NCI-H82 treated with DMSO at 0.1 percent for 48 hours (cell line): ENCODE data around the gene ENPP5.

Source experiments
- DNase-seq: peaks from one replicate; lab custom pipeline; 2025; ENCODE audit not compliant: unreplicated experiment; lab: John Stamatoyannopoulos, UW

Gene ENPP5, protein sequence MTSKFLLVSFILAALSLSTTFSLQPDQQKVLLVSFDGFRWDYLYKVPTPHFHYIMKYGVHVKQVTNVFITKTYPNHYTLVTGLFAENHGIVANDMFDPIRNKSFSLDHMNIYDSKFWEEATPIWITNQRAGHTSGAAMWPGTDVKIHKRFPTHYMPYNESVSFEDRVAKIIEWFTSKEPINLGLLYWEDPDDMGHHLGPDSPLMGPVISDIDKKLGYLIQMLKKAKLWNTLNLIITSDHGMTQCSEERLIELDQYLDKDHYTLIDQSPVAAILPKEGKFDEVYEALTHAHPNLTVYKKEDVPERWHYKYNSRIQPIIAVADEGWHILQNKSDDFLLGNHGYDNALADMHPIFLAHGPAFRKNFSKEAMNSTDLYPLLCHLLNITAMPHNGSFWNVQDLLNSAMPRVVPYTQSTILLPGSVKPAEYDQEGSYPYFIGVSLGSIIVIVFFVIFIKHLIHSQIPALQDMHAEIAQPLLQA

DNA sequence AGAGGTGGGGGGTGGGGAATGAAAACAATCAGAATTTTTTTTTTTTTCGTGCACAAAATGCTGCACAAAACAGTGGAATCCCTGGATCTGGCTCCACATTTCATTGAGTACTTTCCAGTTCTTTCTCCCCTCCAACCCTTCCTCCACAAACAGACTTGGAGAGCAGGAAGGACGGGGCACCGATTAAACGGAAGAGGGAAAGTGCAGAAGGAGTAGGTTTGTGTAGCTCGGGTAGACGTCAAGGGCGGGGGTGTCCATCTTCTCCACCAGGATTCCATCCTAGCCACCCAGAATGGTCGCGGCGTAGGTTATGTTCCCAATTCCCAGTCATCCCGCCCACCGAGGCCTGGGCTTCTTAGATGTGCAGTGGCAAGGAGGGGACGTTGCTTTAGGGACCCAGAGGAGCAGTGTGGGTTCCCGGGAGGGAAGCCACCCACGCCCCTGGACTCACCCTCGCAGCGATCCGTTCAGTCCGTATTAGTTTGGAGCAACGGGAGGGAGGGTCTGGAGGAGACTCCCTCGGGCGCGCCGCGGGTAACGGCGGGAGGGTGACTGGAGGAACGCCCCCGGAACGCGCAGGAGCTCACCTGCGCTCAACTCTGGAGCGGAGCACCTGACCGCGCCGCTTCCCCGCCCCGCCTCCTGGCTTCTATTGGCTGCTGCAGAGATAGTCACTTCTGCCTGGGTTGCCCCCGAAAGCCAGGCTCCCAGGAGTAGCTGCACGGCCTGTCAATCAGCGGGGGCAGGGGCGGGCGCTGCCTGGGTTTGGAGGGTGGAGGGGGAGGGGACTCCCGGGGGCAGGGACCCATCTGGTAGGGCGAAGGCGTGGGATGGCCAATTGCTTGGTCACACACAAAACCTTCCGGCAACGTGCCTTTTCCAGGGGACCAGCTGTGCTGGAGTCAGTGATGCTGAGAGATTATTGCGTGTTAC lies at the start of gene ENPP5:
ENPP5 (minus strand) TSS at position 624 of the 933 bp plus-strand sequence. CDS start 2,718 bp downstream, outside the sequence.
- peak; percentile 29 for DNase-seq

DNA sequence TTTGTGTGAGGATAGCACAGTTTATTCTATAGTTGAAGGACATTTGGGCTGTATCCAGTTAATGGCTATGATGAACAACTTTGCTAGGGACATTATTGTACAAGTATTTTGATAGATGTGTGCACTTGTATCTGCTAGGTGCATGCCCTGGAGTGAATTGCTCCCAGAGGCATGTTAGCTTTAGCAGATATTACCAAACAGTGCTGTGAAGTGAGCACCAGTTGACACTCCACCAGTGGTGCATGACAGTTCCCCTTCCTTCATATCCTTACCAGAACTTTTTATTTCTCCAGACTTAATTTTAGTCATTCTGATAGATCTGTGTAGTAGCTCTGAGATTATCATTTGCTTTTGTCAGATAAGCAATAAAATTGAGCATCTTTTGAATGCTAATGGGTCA lies 48.9 kb upstream of the ENPP5 start:
- DNase-seq = no peak

DNA sequence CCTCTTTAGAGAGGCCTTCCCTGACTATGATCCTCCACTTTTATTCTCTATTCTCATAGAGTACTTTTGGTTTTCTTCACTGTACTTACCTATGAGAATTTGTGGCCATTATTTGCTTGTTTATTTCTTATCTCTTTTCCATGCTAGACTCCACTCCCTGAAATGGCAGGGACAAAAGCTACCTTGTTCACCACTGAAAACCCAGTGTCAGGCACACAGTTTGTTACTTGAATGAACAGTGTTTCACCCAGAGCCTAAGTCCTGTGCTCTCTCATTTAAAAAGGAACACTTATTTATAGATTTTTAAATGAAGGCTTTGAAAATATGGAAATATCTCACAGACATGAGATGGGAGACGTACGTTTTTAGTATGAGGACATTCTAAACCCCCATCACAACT lies 47.7 kb upstream of the ENPP5 start:
- no peak for DNase-seq

DNA sequence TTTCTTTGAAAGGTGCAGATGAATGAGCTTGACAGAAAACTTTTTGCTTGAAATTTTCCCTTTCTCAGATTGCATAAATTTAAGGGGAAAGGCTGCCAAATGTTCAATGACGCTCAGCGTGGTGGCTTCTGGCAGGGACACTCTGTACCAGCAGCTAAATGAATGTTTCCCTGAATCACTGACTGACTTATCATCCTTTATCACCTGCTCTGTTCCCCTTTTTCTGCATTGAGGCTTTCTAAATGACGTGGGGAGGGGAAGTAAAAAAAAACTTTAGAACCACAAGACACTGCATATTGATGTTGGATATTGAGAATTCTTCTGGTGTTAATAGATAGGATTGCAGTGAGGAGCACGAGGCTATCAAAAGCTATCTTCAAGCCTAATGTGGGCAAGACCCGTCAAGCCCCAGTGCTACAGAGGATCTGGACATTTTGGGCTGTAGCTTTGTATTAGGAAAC lies 46.9 kb upstream of the ENPP5 start:
- no peak for DNase-seq

DNA sequence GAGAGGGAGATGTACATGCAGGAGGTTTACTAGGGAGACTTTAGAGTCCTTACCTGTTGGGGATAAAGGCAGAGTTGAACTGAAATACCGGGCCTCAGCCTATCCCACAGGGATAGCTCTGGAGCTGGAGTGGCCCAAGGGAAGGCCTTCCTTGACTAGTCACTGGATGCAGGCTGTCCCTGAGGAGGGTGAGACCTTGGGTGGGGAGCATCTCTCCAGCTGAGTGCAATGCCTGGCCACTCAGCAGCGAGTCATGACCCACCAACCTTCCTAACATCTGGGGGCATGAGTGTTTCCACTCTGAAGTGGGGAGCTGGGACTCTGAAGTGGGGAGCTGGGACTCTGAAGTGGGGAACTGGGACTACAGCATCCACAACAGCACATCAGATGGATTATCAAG lies 46.1 kb upstream of the ENPP5 start:
- no peak for DNase-seq

DNA sequence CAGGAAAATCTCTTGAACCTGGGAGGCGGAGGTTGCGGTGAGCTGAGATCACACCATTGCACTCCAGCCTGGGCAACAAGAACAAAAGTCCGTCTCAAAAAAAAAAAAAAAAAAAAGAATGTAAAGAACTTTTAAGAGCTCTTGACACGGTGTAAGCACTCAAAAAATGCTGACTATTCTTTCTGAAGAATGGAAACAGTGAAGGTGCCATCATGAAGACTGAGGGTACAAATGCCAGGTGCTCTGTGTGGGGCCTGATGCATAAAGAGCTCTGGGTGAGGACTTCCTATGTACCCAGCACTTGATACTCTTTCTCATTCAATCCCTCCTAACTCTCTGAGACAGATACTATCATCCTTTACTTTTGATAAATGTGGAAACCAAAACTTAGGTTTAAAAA lies 45.0 kb upstream of the ENPP5 start:
- DNase-seq = no peak

DNA sequence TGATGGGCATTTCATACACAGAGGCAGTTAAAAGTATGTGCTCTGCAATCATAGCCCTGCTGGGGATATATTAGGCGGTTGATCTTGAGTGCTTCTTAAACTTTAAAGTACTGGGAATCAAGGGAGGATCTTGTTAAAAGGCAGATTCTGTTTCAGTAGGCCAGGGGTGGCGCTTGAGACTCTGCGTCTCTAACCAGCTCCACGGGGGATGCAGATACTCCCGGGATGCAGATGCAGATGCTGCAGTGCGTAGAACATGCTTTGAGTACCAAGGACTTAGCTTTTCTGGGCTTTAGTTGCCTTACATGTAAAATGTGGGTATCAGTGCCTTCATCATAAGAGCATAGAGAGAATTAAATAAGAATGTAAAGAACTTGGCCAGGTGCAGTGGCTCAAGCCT lies 44.4 kb upstream of the ENPP5 start:
- DNase-seq = no peak

DNA sequence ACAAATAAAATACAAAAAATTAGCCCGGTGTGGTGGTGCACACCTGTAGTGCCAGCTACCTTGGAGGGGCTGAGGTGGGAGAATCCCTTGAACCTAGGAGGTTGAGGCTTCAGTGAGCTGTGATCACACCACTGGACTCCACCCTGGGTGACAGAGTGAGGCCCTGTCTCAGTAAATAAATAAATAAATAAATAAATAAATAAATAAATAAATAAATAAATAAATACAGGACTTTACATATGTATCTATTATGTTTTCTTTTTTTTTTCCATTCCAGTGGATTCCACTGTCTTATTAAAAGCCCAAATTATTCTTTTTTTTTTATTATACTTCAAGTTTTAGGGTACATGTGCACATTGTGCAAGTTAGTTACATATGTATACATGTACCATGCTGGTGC lies 41.1 kb upstream of the ENPP5 start:
- no peak for DNase-seq

DNA sequence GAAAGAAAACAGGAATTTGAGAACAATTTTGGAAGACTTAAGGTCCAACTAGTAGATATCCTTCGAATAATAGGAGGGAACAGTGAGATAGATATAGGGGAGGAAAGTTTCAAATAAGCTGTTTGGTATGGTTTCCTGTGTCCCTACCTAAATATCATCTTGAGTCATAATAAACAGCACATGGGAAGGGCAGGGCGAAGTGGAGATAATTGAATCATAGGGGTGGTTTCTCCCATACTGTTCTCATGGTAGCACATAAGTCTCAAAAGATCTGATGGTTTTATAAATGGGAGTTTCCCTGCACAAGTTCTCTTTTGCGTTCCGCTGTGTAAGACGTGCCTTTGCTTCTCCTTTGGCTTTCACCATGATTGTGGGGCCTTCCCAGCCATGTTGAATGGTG lies 39.5 kb upstream of the ENPP5 start:
- no peak for DNase-seq

DNA sequence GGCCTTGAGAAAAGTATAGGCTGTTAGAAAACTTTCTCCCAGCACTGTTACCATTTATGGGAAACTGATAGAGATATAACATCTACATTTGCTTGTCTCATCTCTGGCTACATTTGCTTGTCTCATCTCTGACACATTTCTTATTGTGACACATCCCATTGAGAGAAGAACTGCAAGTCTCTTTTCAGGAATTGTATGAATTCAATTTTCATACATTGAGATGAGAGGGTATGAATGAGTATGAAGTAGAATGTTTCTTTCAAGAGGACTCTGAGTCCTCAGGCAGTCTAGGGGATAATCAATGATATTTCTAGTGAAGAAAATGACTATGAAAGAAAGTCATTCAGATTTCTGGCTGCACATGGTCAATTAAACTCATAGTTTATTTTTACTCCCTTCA lies 37.5 kb upstream of the ENPP5 start:
- no peak for DNase-seq

DNA sequence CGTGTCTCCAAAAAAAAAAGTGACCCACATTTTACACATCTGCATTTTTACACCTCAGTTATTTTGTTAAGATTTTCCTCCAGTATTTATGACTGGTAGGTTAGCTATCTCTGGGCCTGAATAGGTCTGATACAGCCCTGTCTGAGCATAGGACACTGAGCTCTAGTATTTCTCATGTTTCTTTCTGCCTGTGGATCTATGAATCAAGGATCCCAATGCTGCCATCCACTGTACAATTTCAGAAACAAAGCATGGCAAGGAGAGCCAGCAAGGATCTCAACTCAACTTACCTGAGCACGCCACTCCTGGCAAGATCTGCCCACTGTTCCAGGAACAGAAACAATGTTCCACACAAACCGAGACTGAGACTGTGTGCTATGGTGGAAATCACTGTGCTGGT lies 36.4 kb upstream of the ENPP5 start:
- no peak for DNase-seq

DNA sequence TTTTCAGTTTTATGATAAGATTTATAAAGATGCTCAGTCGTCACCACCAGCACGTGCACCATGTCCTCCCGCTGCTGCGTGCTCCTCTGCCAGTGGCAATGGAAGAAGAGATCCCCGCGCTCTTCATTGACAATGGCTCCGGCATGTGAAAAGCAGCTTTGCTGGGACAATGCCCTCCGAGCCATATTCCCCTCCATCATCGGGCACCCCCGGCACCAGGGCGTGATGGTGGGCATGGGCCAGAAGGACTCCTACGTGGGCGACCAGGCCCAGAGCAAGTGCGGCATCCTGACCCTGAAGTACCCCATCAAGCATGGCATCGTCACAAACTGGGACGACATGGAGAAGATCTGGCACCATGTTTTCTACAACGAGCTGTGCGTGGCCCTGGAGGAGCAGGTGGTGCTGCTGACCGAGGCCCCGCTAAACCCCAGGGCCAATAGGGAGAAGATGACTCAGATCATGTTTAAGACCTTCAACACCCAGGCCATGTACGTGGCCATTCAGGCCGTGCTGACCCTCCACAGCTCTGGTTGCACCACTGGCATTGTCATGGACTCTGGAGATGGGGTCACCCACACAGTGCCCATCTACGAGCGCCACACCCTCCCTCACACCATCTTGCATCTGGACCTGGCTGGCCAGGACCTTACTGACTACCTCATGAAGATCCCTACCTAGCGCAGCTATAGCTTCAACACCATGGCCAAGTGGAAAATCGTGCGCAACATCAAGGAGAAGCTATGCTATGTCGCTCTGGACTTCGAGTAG lies 34.3 kb upstream of the ENPP5 start:
- no peak for DNase-seq

DNA sequence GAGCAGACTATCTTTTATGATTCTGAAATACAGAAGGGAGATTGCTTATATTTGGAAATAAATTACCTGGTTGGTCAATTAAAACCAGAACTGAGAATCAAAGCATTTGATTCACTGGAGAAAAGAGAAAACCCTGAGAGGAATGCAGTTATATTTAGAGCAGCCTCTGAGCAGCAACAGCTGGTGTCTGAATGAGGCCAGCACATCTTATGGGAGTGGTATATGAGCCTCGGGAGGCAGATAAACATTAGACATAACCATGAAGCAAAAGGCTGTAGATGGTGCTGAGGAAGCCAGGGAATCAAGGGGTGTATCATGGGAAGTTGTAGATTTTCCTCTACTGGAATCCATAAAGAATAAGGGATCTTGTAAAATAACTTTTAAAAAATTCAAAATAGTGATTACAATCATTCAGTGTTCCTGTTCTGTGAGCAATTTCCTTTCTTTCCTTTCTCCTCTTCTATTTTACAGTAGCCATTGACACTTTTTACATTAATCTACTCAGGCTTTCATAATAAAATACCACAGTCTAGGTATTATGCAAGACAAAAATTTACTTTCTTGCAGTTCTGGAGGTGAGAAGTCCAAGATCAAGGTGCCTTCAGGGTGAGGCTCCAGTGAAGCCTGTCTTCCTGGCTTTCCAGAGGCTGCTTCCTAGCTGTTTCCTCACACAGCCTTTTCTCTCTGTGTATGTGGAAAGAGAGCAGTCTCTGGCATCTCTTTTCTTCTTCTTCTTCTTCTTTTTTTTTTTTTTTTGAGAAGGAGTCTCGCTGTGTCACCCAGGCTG lies 32.8 kb upstream of the ENPP5 start:
- no peak for DNase-seq

DNA sequence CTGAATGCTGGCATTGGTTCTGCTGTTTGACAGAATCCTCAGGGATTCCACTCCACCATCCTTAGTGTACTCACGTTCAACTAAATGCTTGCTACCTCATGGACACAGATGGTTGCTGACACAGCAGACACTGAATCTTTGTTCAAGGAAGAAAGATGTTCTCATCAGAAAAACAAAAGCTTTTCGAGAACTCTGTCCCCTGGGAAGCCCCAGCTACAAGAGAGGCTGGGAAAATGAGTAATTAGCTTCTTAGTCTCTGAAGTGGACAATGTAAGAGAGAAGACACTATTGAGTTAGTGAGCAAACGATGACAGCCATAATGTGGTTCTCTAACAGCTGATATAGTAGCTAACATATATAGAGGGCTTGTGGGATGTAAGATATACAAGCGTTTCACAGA lies 30.9 kb upstream of the ENPP5 start:
- DNase-seq = no peak

DNA sequence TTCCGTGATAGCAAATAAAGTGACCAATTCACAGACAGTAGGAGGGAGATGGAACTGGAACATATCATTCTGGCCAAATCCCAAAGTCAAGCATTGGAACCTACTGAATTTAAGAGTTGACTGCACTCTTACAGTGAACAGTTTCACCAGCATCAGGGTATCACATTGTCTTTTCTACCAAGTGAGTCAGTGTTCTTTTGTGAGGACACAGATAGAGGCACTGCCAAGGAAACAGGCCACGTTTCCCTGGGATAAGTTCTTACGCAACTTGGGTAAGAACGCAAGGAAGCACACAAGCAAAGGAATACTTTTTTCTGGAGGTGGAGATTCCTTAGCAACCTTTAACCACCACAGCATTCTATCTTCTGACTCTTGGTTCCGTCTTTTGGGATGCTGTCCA lies 28.6 kb upstream of the ENPP5 start:
- no peak for DNase-seq

DNA sequence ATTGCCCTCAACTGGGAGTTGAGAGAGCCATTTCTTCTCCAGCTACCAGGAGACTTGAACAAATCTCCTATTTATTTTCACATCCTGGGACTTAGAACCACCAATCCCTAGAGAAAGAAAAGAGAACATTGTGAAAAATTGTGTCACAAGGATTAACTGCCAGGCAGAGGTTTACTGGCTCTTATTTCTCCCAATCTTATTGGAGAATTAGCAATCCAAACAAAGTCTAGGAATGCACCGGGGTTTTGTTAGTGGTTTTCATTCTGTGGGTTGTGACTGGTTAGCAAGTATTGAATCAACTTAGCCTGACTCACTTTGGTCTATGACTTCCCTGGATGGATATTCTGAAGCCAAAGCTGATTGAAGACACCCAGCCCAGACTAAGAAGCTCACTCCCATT lies 21.2 kb upstream of the ENPP5 start:
- DNase-seq = no peak

DNA sequence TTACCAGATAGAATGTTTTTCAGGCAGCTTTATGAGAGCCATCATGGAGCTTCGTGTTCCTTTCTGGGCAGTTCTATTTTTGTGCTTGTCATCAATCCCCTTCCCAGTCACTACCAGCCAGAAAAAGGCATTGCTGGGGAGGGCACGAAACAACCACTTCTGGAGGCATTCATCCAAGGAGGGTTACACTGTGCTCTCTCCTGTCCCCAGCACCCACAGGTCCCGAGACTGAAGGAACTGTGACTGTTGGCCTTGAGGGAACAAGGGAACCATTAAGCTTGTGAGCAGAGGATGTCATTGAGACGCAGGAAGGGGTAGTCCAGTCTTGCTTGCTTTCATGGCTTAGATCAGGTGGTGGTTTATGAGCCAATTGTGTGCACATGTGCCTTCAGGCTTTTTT lies 20.1 kb upstream of the ENPP5 start:
- DNase-seq = no peak

DNA sequence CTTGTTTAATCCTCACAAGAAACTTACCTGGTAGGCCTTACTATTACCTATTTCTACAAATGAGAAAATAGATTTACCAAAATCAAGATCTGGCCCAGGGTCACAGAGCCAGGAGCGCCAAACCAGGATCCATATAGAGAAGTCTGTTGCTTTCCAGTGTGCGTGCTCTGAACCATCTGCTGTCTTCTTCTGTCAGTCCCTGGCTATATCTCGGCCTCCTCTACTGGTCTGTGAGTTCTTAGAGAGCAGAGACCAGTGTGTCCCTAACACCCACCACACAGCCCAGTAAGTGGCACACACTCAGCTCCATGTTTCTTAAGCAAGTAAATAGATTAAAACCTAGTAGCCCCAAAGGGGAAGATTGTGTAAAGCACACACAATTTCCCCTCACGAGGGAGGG lies 18.9 kb upstream of the ENPP5 start:
- DNase-seq = no peak

DNA sequence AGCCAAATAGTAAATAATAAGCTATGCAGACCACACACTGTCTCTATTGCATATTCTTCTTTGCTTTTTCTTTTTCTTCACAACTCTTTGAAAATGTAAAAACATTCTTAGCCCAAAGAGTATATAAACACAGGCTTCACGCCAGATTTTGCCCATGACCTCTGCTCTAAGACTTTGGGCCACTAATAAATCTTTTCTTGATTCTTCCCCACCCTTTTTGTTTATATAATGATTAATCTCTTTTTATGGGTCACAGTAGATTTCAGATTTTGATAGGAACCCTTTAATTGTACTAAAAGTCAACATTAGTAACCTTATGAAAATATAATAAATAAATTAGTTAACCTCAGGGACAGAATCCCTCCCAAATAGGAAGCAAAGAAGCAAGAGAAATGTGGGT lies 15.8 kb upstream of the ENPP5 start:
- DNase-seq = no peak

DNA sequence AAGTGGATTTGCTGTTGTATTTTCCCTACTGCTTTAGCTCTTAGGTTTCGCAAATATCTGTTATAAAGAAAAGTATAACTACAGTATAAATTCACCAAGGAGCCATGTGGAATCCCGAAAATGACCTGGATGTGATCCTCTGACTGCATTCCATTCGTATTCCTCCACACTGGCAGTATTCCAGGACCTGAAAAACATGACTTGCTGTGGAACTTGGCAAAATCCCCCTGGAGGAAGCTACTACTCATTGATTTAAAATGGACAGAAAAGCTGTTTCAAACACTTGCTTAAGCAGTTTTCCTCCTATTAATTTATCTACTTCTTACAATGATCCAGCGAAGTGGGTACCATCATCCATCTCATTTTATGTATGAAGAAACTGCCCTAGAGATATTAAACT lies 13.3 kb upstream of the ENPP5 start:
- no peak for DNase-seq
